ENCODE data around the gene GALNT2. TPM values are rescaled to one million over a fixed set of nuclear protein-coding genes. Genes with fewer than 3 reads are reported as not detected.

Gene GALNT2
- polyA plus RNA-seq, 3 donors, result 19.6 to 25.6 (median 23.4) TPM

GRCh38 chr1:230280054-230280795, 213.2 kb downstream of the GALNT2 start:
- no peaks in the 10 kb centered on the region for H3K9me3 ChIP-seq (replicated peaks in 1 of 2; ENCODE audit: control insufficient read depth in 1 of 2, insufficient read depth in 1 of 2, low read length in 2 of 2)
- no peak overlapping the region for H3K4me3 ChIP-seq (replicated peaks in 1 of 3; ENCODE audit: low read depth in 2 of 3, low read length in 3 of 3)
- H3K4me2 ChIP-seq (replicated peaks; ENCODE audit: extremely low read depth, low read length, poor library complexity, severe bottlenecking), result no peak overlapping the region
- H4K20me1 ChIP-seq (ENCODE audit: insufficient read depth, low read length), result no peaks in the 10 kb centered on the region
- Mint-ChIP-seq H3K4me1 (no peaks in the 10 kb centered on the region), H3K4me3 (no peak overlapping the region), H3K9me3 (peaks cover 0 to 2% (median 0%) of the 10 kb centered on the region in 7 donors), H3K27ac (no peak overlapping the region), H3K36me3 (peaks cover 53 to 67% of the 10 kb centered on the region in 2 donors), H3K27me3 (ENCODE audit: low read depth in 3 of 3) (peaks cover 0 to 1% (median 0%) of the 10 kb centered on the region in 3 donors)
- H3K36me3 ChIP-seq (replicated peaks in 1 of 2; ENCODE audit: control insufficient read depth in 1 of 2, insufficient read depth in 2 of 2, low read length in 2 of 2), result peaks cover 51 to 75% of the 10 kb centered on the region in 2 donors
- intact Hi-C loops (cut with micrococcal nuclease), result no loop called here
- no peak for TF ChIP-seq CTCF (IDR thresholded peaks at IDR 0.05)
- no peaks in the 10 kb centered on the region for H3K79me2 ChIP-seq (ENCODE audit: insufficient read depth, low read length)
- DNase-seq, result no peak
- WGBS (ENCODE audit: insufficient coverage), result 97% methylated on average over 17 of the region's 24 CpGs
- H3K27me3 ChIP-seq (ENCODE audit: control insufficient read depth in 2 of 2, insufficient read depth in 2 of 2, low read length in 2 of 2), result no peaks in the 10 kb centered on the region
- no peaks in the 10 kb centered on the region for H3K4me1 ChIP-seq (ENCODE audit: control insufficient read depth in 1 of 2, insufficient read depth in 2 of 2, low read length in 2 of 2)
- no peak overlapping the region for H2AFZ ChIP-seq (ENCODE audit: insufficient read depth, low read depth, low read length, poor library complexity, severe bottlenecking)
- no peak overlapping the region for H3K27ac ChIP-seq (ENCODE audit: low read depth in 1 of 2, low read length in 2 of 2)
- H3K9ac ChIP-seq (ENCODE audit: insufficient read depth, low read length, poor library complexity, severe bottlenecking), result no peak overlapping the region

- Mint-ChIP-seq H3K9me3 (peaks cover 0 to 2% (median 0%) of the 10 kb centered on the region in 7 donors), H3K4me1 (no peaks in the 10 kb centered on the region), H3K36me3 (peaks cover 53 to 67% of the 10 kb centered on the region in 2 donors), H3K27ac (peak overlapping the region in 1 of 7 donors; percentile 24), H3K27me3 (ENCODE audit: low read depth in 3 of 3) (peaks cover 0 to 1% (median 0%) of the 10 kb centered on the region in 3 donors), H3K4me3 (no peak overlapping the region)
- Histone ChIP-seq H2AFZ (ENCODE audit: insufficient read depth, low read depth, low read length, poor library complexity, severe bottlenecking) (no peak overlapping the region), H3K27me3 (ENCODE audit: control insufficient read depth in 2 of 2, insufficient read depth in 2 of 2, low read length in 2 of 2) (no peaks in the 10 kb centered on the region), H3K4me2 (replicated peaks; ENCODE audit: extremely low read depth, low read length, poor library complexity, severe bottlenecking) (no peak overlapping the region), H3K79me2 (ENCODE audit: insufficient read depth, low read length) (no peaks in the 10 kb centered on the region), H3K27ac (ENCODE audit: low read depth in 1 of 2, low read length in 2 of 2) (no peak overlapping the region), H3K4me1 (ENCODE audit: control insufficient read depth in 1 of 2, insufficient read depth in 2 of 2, low read length in 2 of 2) (no peaks in the 10 kb centered on the region), H3K36me3 (replicated peaks in 1 of 2; ENCODE audit: control insufficient read depth in 1 of 2, insufficient read depth in 2 of 2, low read length in 2 of 2) (peaks cover 47 to 68% of the 10 kb centered on the region in 2 donors), H4K20me1 (ENCODE audit: insufficient read depth, low read length) (no peaks in the 10 kb centered on the region), H3K4me3 (replicated peaks in 1 of 3; ENCODE audit: low read depth in 2 of 3, low read length in 3 of 3) (no peak overlapping the region), H3K9me3 (replicated peaks in 1 of 2; ENCODE audit: control insufficient read depth in 1 of 2, insufficient read depth in 1 of 2, low read length in 2 of 2) (no peaks in the 10 kb centered on the region), H3K9ac (ENCODE audit: insufficient read depth, low read length, poor library complexity, severe bottlenecking) (no peak overlapping the region)
- 66% methylated on average over 23 of the region's 23 CpGs for WGBS (ENCODE audit: insufficient coverage)
- DNase-seq, result no peak
- TF ChIP-seq CTCF (IDR thresholded peaks at IDR 0.05), result no peak
- intact Hi-C loops (cut with micrococcal nuclease), result no loop called here
These were observed 213.9 kb downstream of the GALNT2 start for GRCh38 chr1:230280906-230281413.

All from CD14-positive monocyte (primary cell).